MCF 10A (cell line): ENCODE data around the gene DRAXIN. TPM values are rescaled to one million over a fixed set of nuclear protein-coding genes. Genes with fewer than 3 reads are reported as not detected.

Experiments
- BruUV-seq: library from RNA; stranded (reverse); fragments of 400-500 nt; replicated peaks from 2 replicates; lab custom pipeline; 2021; lab: Mats Ljungman, UMichigan
- CTCF ChIA-PET: fragments of 300-600 bp; sonication (Branson Sonifier 250); formaldehyde crosslinking; extraction: SDS; loops from one replicate; lab custom pipeline; 2021; ENCODE audit warnings: antibody characterized with exemption, inconsistent platforms; lab: Yijun Ruan, JAX
- POLR2A ChIA-PET: fragments of 300-600, 350-650 bp; sonication (Branson Sonifier 250); formaldehyde crosslinking; extraction: SDS; loops from one replicate; lab custom pipeline; 2020; ENCODE audit warnings: antibody characterized with exemption, inconsistent platforms; lab: Yijun Ruan, JAX
- DNase-seq: peaks from one replicate; pipeline ENCODE4 v3.0.0-alpha.2; 2018; ENCODE audit not compliant: unreplicated experiment
- H3K27ac Mint-ChIP-seq: one replicate; pipeline ENCODE4 v1.8.0; 2022; ENCODE audit warnings: mild to moderate bottlenecking, low read depth, mixed read lengths; ENCODE audit not compliant: unreplicated experiment
- H3K27me3 Mint-ChIP-seq: one replicate; pipeline ENCODE4 v1.8.0; 2022; ENCODE audit warnings: mixed read lengths; ENCODE audit not compliant: insufficient read depth, unreplicated experiment
- H3K36me3 Mint-ChIP-seq: one replicate; pipeline ENCODE4 v1.8.0; 2022; ENCODE audit warnings: mild to moderate bottlenecking, moderate library complexity, mixed read lengths; ENCODE audit not compliant: insufficient read depth, unreplicated experiment
- H3K4me1 Mint-ChIP-seq: one replicate; pipeline ENCODE4 v1.8.0; 2022; ENCODE audit warnings: mixed read lengths; ENCODE audit not compliant: insufficient read depth, unreplicated experiment
- H3K4me3 Mint-ChIP-seq: one replicate; pipeline ENCODE4 v1.8.0; 2022; ENCODE audit warnings: mild to moderate bottlenecking, moderate library complexity, mixed read lengths; ENCODE audit not compliant: unreplicated experiment
- H3K9me3 Mint-ChIP-seq: one replicate; pipeline ENCODE4 v1.8.0; 2022; ENCODE audit warnings: mixed read lengths; ENCODE audit not compliant: unreplicated experiment
- intact Hi-C: fragments of 100-400 bp; cut with micrococcal nuclease; formaldehyde crosslinking; loops from 2 replicates; pipeline ENCODE4 v1.14.1; 2022
- total RNA-seq: library from RNA; stranded (reverse); gene quantifications from 2 replicates; pipeline ENCODE4 v1.2.3, GENCODE V29; 2022
- TF ChIP-seq, protein P1 (sequence below): fragments of 200-600 bp; IDR thresholded peaks from one replicate; pipeline ENCODE4 v1.8.0; 2022; ENCODE audit warnings: antibody characterized with exemption, mild to moderate bottlenecking; ENCODE audit not compliant: unreplicated experiment

DRAXIN gene
- total RNA-seq, 1 experiment from 2014 or later, result 0.07 TPM

DNA sequence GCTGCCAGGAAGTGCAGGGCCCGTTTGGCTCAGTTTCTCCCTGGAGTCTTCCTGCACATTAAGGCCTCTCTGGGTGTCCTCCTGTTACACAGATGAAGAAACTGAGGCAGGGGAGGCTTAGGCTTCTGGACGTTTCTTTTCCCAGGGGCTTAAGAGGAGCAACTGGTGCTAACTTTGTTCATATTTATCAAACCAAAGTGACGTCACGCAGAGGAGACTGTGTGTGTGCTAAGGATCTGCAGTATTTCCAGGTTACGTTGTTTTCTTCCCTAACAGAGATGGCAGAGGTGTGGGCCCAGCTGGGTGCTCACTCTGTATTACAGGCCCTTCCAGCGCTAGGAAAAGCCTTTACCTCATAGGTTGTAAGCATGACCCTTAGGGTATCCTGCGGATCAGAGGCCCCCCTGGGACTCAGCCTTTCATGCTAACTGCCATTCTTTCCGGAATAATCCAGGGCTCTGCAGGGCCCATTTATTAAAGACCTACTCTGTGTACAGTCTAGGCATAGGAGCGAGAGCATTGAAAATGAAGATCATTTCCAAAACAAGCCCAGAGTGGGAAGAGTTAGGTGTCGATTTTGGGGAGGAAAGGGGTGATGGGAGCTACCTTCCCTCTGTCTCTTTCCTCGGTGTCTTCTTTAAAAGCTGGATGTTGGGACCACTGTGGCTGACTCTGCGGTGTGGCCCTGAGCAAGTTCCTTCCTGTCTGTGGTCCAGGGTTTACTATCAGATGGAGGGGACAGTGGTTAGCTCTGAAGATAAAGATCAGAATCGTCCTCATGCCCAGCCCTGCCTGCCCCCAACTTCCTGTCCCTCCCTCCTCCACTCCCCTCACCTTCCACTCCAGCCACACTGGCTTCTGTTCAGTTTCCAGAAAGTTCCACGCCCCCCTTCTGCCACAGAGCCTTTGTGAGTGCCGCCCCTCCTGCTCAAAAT is 49.0 kb downstream of the DRAXIN start:
- POLR2A ChIA-PET, result interaction anchor here (0.6 kb wide), 1 partner anchor 46 kb away, joined by 3 read pairs; no protein-coding TSS in a partner anchor
- BruUV-seq, result no TSS peak
- no peak for DNase-seq
- no peaks in the 10 kb centered on the region for H3K27me3 Mint-ChIP-seq
- TF ChIP-seq, protein P1, sequence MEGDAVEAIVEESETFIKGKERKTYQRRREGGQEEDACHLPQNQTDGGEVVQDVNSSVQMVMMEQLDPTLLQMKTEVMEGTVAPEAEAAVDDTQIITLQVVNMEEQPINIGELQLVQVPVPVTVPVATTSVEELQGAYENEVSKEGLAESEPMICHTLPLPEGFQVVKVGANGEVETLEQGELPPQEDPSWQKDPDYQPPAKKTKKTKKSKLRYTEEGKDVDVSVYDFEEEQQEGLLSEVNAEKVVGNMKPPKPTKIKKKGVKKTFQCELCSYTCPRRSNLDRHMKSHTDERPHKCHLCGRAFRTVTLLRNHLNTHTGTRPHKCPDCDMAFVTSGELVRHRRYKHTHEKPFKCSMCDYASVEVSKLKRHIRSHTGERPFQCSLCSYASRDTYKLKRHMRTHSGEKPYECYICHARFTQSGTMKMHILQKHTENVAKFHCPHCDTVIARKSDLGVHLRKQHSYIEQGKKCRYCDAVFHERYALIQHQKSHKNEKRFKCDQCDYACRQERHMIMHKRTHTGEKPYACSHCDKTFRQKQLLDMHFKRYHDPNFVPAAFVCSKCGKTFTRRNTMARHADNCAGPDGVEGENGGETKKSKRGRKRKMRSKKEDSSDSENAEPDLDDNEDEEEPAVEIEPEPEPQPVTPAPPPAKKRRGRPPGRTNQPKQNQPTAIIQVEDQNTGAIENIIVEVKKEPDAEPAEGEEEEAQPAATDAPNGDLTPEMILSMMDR, result no peak
- H3K4me1 Mint-ChIP-seq, result peaks cover 10% of the 10 kb centered on the region
- peaks cover 29% of the 10 kb centered on the region for H3K36me3 Mint-ChIP-seq
- H3K4me3 Mint-ChIP-seq, result no peak overlapping the region
- CTCF ChIA-PET, result interaction anchor here (0.7 kb wide), 1 partner anchor 9 kb away, joined by 3 read pairs; no protein-coding TSS in a partner anchor
- H3K9me3 Mint-ChIP-seq, result no peaks in the 10 kb centered on the region
- intact Hi-C loops, result no loop called here
- no peak overlapping the region for H3K27ac Mint-ChIP-seq

DNA sequence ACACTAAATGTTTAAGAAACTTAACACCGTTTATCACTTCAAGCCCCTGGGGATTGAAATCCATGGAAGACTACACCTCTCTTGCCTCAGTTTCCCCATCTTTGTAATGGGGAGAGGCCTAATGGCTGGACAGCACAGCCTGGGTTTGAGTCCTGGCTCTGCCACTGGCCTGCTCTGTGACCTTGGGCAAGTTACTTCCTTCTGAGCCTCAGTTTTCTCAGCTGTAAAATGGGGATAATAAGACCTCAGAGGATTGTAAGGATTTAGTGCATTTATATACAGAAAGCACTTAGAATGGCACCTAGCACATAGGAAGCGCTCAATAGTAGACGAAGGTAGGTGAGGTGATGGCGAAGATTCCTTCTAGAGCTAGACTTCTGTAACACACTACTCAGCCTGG is 50.0 kb downstream of the DRAXIN start:
- no peaks in the 10 kb centered on the region for H3K27me3 Mint-ChIP-seq
- H3K4me1 Mint-ChIP-seq, result peaks cover 17% of the 10 kb centered on the region
- H3K27ac Mint-ChIP-seq, result no peak overlapping the region
- H3K9me3 Mint-ChIP-seq, result no peaks in the 10 kb centered on the region
- H3K4me3 Mint-ChIP-seq, result no peak overlapping the region
- no TSS peak for BruUV-seq
- no peak for DNase-seq
- intact Hi-C loops, result no loop called here
- TF ChIP-seq, protein P1, result no peak
- ChIA-PET CTCF (interaction anchor here (0.5 kb wide), 1 partner anchor 1674 kb away, joined by 4 read pairs; no protein-coding TSS in a partner anchor), POLR2A (interaction anchor here (0.7 kb wide), 1 partner anchor 11 kb away, joined by 3 read pairs; no protein-coding TSS in a partner anchor)
- H3K36me3 Mint-ChIP-seq, result peaks cover 38% of the 10 kb centered on the region

DNA sequence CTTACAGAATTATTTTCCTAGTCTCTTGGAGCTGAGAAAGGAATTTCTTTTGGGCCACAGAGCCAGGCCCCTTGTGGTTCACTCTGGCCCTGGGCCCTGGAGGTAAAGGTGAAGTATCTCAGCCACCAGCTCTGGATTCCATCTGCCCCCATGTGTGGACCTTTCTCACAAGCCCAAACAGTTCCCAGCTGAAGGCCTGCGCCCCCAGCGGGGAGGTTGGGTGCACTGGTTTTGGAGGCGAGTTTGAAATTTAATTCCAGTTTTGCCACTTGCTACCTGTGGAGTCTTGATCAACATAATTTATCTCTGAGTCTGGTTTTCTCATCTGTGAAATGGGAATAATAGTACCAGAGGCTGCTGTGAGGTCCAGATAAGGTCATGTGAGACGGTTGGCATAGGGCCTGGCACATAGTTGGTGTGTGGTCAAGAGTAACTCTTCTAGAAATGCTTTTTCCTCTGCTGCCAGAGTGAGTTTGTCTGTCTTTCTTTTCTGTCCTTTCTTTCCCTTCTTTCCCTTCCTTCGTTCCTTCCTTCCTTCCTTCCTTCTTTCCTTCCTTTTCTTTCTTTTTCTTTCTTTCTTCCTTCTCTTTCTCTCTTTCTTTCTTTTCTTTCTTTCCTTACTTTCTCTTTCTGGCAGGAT is 50.5 kb downstream of the DRAXIN start:
- BruUV-seq, result no TSS peak
- TF ChIP-seq, protein P1, result no peak
- POLR2A ChIA-PET, result interaction anchor here (0.7 kb wide), 1 partner anchor 11 kb away, joined by 3 read pairs; no protein-coding TSS in a partner anchor
- intact Hi-C loops, result no loop called here
- H3K36me3 Mint-ChIP-seq, result peaks cover 43% of the 10 kb centered on the region
- DNase-seq, result no peak
- no peaks in the 10 kb centered on the region for H3K9me3 Mint-ChIP-seq
- peaks cover 18% of the 10 kb centered on the region for H3K4me1 Mint-ChIP-seq
- CTCF ChIA-PET, result interaction anchor here (0.6 kb wide), 1 partner anchor 715 kb away, joined by 3 read pairs; no protein-coding TSS in a partner anchor
- no peaks in the 10 kb centered on the region for H3K27me3 Mint-ChIP-seq
- no peak overlapping the region for H3K27ac Mint-ChIP-seq
- no peak overlapping the region for H3K4me3 Mint-ChIP-seq

DNA sequence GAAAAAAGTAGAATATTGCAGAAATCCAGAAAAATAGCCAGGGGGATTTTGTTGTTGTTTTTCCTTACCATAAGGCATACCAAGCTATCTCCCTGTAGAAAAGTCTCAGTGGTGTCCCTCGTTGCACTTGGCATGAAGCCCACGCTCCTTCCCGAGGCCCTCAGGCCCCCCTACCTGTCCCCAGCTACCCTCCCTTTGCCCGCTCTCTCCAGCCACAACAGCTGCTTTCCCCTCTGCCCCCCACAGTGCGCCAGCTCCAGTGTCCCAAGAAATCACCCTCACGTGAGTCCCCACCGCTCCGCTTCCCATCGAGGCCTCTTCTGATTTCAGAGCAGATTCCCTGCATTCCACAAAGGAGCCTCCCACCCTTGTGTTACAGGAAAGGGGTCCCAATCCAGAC is 52.8 kb downstream of the DRAXIN start:
- no TSS peak for BruUV-seq
- no peak overlapping the region for H3K27ac Mint-ChIP-seq
- no peak for DNase-seq
- TF ChIP-seq, protein P1, result no peak
- CTCF ChIA-PET, result no interaction called here
- POLR2A ChIA-PET, result no interaction called here
- H3K27me3 Mint-ChIP-seq, result no peaks in the 10 kb centered on the region
- H3K36me3 Mint-ChIP-seq, result peaks cover 50% of the 10 kb centered on the region
- H3K9me3 Mint-ChIP-seq, result no peaks in the 10 kb centered on the region
- intact Hi-C loops, result no loop called here
- peaks cover 20% of the 10 kb centered on the region for H3K4me1 Mint-ChIP-seq
- H3K4me3 Mint-ChIP-seq, result no peak overlapping the region
